Uterus (tissue), 4 donors: ENCODE results near the gene FBXW12. TPM values are rescaled to one million over a fixed set of nuclear protein-coding genes. Genes with fewer than 3 reads are reported as not detected.

ENCODE experiments used
- DNase-seq, 2 donors: peaks; one replicate each; pipeline ENCODE4 v3.0.0-alpha.2; 2019 to 2020
- H3K27ac ChIP-seq, 2 donors: fragments of 200-600 bp; sonication (generic); 1 replicate in 1 of 2; 2 replicates in 1 of 2; pipeline ENCODE4 v1.5.1; 2016 to 2018
- H3K27me3 ChIP-seq, 2 donors: fragments of 200-600 bp; sonication (generic); one replicate each; pipeline ENCODE4 v1.5.1; 2018 to 2019; ENCODE audit warnings: control low read depth in 1 of 2
- H3K36me3 ChIP-seq, 2 donors: fragments of 200-600 bp; sonication (generic); one replicate each; pipeline ENCODE4 v1.5.1; 2019; ENCODE audit warnings: control low read depth in 1 of 2
- H3K4me1 ChIP-seq, 2 donors: fragments of 200-600 bp; sonication (generic); one replicate each; pipeline ENCODE4 v1.5.1; 2018 to 2019; ENCODE audit warnings: control low read depth in 1 of 2
- H3K4me3 ChIP-seq, 2 donors: fragments of 200-600 bp; sonication (generic); 1 replicate in 1 of 2; 2 replicates in 1 of 2; pipeline ENCODE4 v1.5.1; 2018 to 2019; ENCODE audit warnings: mild to moderate bottlenecking in 1 of 2
- H3K9me3 ChIP-seq, 2 donors: fragments of 200-600 bp; sonication (generic); one replicate each; pipeline ENCODE4 v1.5.1; 2019; ENCODE audit warnings: control low read depth in 1 of 2
- POLR2A ChIP-seq, 2 donors: fragments of 450-650 bp; IDR thresholded peaks; one replicate each; pipeline ENCODE4 v1.6.1; 2016; ENCODE audit warnings: antibody characterized with exemption in 2 of 2, mild to moderate bottlenecking in 1 of 2, moderate library complexity in 1 of 2
- intact Hi-C: fragments of 100-400 bp; cut with DNase I; formaldehyde crosslinking; loops from one replicate; pipeline ENCODE4 v1.15.1; 2023; ENCODE audit warnings: low total_unique reads
- total RNA-seq, 4 donors: library from RNA; depleted of rRNA in 3 of 4; stranded (reverse); fragments of >200 nt in 3 of 4; gene quantifications; one replicate each; pipeline versions ENCODE4 v1.1.0 to v1.2.4, GENCODE V29; 2014 to 2023
- TF ChIP-seq, protein P1 (sequence below), 4 experiments: fragments of 200-600 bp in 2 of 4; fragments of 450-650 bp in 2 of 4; sonication (generic) in 2 of 4; IDR thresholded peaks; one replicate each; pipeline ENCODE4 v1.5.1; 2016 to 2019; ENCODE audit warnings: antibody characterized with exemption in 4 of 4, mild to moderate bottlenecking in 2 of 4, moderate library complexity in 1 of 4
- donor health status: DM: yes; HTN: yes; CAD: no.

Gene FBXW12
- total RNA-seq, 4 donors from 2014 or later: 0.37 to 0.55 TPM; not detected in 2

DNA sequence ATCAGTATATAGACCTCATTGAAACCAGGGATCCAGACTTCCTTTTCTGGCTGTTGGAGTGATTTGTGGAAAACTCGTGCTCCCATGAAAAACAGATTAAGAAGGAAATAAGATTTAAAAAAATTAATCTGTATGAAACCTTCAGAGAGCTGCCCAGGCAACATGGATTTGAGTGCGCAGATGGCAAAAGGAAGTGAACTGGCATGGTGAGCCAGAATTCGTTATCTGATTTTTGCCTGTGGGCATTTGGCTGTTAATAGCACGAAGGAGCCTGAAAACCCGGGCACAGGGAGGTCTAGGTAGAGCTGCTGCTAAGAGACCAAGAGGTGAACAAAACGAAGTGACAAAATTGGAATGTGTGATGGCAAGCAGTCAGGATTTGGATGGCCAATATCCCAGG is 19.5 kb upstream of the FBXW12 start:
- no peak overlapping the region for H3K27ac ChIP-seq
- H3K9me3 ChIP-seq: no peaks in the 10 kb centered on the region
- no peak for TF ChIP-seq POLR2A (IDR thresholded peaks at IDR 0.05)
- TF ChIP-seq, protein P1, sequence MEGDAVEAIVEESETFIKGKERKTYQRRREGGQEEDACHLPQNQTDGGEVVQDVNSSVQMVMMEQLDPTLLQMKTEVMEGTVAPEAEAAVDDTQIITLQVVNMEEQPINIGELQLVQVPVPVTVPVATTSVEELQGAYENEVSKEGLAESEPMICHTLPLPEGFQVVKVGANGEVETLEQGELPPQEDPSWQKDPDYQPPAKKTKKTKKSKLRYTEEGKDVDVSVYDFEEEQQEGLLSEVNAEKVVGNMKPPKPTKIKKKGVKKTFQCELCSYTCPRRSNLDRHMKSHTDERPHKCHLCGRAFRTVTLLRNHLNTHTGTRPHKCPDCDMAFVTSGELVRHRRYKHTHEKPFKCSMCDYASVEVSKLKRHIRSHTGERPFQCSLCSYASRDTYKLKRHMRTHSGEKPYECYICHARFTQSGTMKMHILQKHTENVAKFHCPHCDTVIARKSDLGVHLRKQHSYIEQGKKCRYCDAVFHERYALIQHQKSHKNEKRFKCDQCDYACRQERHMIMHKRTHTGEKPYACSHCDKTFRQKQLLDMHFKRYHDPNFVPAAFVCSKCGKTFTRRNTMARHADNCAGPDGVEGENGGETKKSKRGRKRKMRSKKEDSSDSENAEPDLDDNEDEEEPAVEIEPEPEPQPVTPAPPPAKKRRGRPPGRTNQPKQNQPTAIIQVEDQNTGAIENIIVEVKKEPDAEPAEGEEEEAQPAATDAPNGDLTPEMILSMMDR (IDR thresholded peaks at IDR 0.05): no peak
- no peaks in the 10 kb centered on the region for H3K27me3 ChIP-seq
- DNase-seq: no peak
- H3K4me1 ChIP-seq: no peaks in the 10 kb centered on the region
- no peaks in the 10 kb centered on the region for H3K36me3 ChIP-seq
- H3K4me3 ChIP-seq: no peak overlapping the region
- intact Hi-C loops: no loop called here

DNA sequence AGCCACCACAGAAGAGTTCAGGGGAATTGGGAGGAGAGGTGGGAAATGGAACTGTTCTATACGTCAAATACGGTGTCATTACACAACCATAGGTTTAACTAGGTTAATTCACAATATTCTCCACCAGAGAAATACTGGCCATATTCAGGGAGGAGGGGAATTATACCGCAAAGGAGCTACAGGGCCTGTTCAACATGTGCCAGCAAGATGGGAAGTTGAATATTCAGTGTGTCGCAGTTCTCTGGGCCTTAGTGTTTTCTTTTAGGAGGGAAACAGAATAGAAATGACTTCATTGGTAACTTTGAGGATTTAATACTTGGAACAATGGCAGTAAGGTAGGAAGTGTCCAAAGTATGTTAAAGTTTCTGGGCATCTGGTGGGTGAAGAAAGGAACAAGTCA is 18.0 kb upstream of the FBXW12 start:
- Histone ChIP-seq H3K4me3 (no peak overlapping the region), H3K4me1 (no peaks in the 10 kb centered on the region), H3K27ac (no peak overlapping the region), H3K27me3 (no peaks in the 10 kb centered on the region), H3K9me3 (no peaks in the 10 kb centered on the region), H3K36me3 (no peaks in the 10 kb centered on the region)
- no peak for DNase-seq
- TF ChIP-seq POLR2A (IDR thresholded peaks at IDR 0.05): no peak
- TF ChIP-seq, protein P1 (IDR thresholded peaks at IDR 0.05): no peak
- intact Hi-C loops: no loop called here

DNA sequence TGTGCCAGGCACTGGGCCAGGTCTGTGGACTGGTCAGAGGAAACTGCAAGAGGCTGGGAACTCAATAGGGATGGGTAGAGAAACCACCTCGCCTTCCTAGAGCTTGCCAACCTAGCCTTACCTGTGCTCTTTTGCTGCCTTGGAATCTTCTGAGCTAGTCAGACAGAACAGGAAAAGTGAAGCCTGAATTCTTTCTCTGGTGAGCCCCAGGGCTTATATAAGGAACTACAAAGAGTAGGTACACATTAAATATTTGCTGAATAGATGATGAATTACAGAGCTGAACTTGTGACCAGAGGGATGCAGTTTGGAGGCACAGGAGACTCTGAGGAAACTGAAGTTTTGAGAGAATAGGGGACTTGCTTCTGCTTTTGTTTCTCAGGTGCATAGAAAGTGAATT is 15.6 kb upstream of the FBXW12 start:
- Histone ChIP-seq H3K27ac (no peak overlapping the region), H3K4me1 (no peaks in the 10 kb centered on the region), H3K36me3 (no peaks in the 10 kb centered on the region), H3K4me3 (no peak overlapping the region), H3K27me3 (no peaks in the 10 kb centered on the region), H3K9me3 (no peaks in the 10 kb centered on the region)
- intact Hi-C loops: no loop called here
- no peak for DNase-seq
- no peak for TF ChIP-seq POLR2A (IDR thresholded peaks at IDR 0.05)
- TF ChIP-seq, protein P1 (IDR thresholded peaks at IDR 0.05): no peak

DNA sequence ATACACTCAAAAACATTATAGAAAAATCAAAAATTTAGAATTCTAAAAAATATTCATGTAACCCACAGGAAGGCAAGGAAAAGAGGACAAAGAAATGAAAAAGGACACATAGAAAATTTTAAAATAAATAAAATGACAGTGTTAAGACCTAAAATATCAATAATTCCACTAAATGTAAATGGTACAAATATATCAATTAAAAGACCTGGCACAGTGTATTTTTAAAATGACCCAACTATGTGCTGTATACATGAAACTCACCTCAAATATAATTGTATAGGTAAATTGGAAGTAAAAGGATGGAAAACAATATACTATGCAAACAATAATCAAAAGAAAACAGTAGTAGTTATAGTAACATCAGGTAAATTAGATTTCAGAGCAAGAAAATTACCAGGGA is 10.1 kb upstream of the FBXW12 start:
- H3K27me3 ChIP-seq: no peaks in the 10 kb centered on the region
- H3K27ac ChIP-seq: no peak overlapping the region
- intact Hi-C loops: no loop called here
- no peaks in the 10 kb centered on the region for H3K36me3 ChIP-seq
- H3K4me3 ChIP-seq: no peak overlapping the region
- no peak for DNase-seq
- TF ChIP-seq, protein P1 (IDR thresholded peaks at IDR 0.05): no peak
- no peak for TF ChIP-seq POLR2A (IDR thresholded peaks at IDR 0.05)
- no peaks in the 10 kb centered on the region for H3K4me1 ChIP-seq
- no peaks in the 10 kb centered on the region for H3K9me3 ChIP-seq

DNA sequence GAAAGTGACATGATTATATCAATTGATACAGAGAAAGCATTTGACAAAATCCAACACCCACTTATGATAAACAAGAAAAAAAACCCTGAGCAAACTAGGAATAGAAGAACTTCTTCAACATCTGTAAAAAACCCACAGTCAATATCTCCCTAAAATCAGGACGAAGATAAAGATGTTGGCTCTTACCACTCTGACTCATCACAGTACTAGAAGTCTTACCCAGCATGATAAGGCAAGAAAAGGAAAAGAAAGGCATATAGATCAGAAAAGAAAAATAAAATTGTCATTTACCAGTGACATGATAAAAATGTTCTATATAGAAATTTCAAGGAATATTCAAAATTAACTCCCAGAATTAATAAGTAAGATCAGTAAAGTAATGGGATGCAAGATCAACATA is 7.2 kb upstream of the FBXW12 start:
- Histone ChIP-seq H3K27ac (no peak overlapping the region), H3K4me1 (no peaks in the 10 kb centered on the region), H3K27me3 (no peaks in the 10 kb centered on the region), H3K9me3 (no peaks in the 10 kb centered on the region), H3K36me3 (no peaks in the 10 kb centered on the region), H3K4me3 (no peak overlapping the region)
- TF ChIP-seq, protein P1 (IDR thresholded peaks at IDR 0.05): no peak
- no peak for TF ChIP-seq POLR2A (IDR thresholded peaks at IDR 0.05)
- intact Hi-C loops: no loop called here
- DNase-seq: no peak
